ENCODE data around the gene CFDP1.

DNA sequence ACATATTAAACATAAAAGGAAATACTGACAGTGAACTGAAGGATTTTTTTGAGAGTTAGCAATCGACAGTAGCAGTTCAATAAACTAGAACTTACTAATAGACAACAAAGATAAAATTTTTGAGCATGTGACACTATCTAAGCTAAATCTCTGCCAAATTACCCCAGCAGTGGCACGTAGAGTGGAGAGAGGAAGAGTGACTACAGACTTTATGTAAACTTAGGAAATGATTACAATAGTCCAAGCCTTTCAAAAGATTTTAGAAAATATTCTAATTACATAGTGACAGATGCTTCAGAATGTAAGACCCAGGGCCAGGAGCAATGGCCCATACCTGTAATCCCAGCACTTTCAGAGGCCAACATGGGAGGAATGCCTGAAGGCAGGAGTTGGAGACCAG is 52.4 kb downstream of the CFDP1 start:
- TF ChIP-seq, protein P1, sequence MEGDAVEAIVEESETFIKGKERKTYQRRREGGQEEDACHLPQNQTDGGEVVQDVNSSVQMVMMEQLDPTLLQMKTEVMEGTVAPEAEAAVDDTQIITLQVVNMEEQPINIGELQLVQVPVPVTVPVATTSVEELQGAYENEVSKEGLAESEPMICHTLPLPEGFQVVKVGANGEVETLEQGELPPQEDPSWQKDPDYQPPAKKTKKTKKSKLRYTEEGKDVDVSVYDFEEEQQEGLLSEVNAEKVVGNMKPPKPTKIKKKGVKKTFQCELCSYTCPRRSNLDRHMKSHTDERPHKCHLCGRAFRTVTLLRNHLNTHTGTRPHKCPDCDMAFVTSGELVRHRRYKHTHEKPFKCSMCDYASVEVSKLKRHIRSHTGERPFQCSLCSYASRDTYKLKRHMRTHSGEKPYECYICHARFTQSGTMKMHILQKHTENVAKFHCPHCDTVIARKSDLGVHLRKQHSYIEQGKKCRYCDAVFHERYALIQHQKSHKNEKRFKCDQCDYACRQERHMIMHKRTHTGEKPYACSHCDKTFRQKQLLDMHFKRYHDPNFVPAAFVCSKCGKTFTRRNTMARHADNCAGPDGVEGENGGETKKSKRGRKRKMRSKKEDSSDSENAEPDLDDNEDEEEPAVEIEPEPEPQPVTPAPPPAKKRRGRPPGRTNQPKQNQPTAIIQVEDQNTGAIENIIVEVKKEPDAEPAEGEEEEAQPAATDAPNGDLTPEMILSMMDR (conservative IDR thresholded peaks at IDR 0.05; ENCODE audit: low read length), result no peak
- TF ChIP-seq EZH2phosphoT487 (IDR thresholded peaks at IDR 0.05; ENCODE audit: borderline replicate concordance), result no peak

Data from Loucy (cell line).